Stimulated activated naive B cell treated with anti-CD40 and anti-IgM and Interleukin-4, amounts not matched to agents 10 μg/mL and 1 μg/mL and 100 μg/mL, for 72 hours (primary cell): ENCODE measurements around the gene HSD11B1.
A peak's percentile ranks its signal among the peaks of the same experiment; 100 is the strongest.
"Not testable (repeated sequence)": the region's sequence is repeated elsewhere in the genome, so short reads cannot be mapped to it uniquely, and the experiment has no call there.

Experiments used
- ATAC-seq, 2 donors: fragments of 150-1000 bp; cut with Tn5 transposase; replicated peaks; 2 replicates each; pipeline ENCODE4 v1.10.0; 2021; ENCODE audit warnings: moderate library complexity in 1 of 2
- DNase-seq: peaks from one replicate; pipeline ENCODE4 v3.0.0; 2021
- H3K27ac Mint-ChIP-seq: one replicate; pipeline ENCODE4 v1.8.0; 2022; ENCODE audit warnings: mild to moderate bottlenecking, mixed read lengths
- H3K27me3 Mint-ChIP-seq, 2 donors: one replicate each; pipeline ENCODE4 v1.8.0; 2022; ENCODE audit warnings: mixed read lengths in 2 of 2
- H3K36me3 Mint-ChIP-seq, 2 donors: one replicate each; pipeline ENCODE4 v1.8.0; 2022; ENCODE audit warnings: mixed read lengths in 2 of 2, mild to moderate bottlenecking in 1 of 2
- H3K4me1 Mint-ChIP-seq, 2 donors: one replicate each; pipeline ENCODE4 v1.8.0; 2022; ENCODE audit warnings: mixed read lengths in 2 of 2, mild to moderate bottlenecking in 1 of 2
- H3K4me3 Mint-ChIP-seq, 2 donors: one replicate each; pipeline ENCODE4 v1.8.0; 2022; ENCODE audit warnings: mild to moderate bottlenecking in 2 of 2, mixed read lengths in 2 of 2, moderate library complexity in 1 of 2
- H3K9me3 Mint-ChIP-seq, 2 donors: one replicate each; pipeline ENCODE4 v1.8.0; 2022; ENCODE audit warnings: mixed read lengths in 2 of 2, mild to moderate bottlenecking in 1 of 2

Gene HSD11B1

DNA sequence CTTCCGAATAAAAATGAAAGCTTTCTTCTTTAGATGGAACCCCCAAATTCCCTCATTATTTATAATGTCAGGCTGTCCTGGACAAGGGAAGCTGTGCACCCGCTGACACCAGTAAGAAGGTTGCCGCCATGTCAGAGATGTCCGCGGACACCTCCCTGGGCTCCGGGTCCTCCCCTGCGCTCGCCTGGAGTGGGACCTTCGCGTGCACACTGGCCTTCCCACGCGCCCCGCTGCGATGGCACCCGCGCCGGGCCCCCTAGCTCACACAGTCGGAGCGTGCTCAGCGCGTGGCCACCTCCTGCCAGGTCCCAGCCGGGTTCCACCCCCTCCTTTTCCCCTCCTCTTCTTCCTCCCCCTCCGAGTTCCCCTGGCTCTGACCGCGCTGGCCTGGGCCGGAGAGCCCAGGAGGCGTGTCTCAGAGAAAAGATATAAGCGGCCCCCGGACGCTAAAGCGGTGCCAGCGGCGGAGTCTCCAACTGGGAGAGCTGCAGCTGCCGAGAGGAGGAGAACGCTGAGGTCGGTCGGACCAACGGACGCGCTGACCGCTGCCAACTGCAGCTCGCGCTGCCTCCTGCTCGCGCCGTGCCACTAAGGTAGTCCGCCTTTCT, 29.6 kb upstream of the HSD11B1 start, which contains the start of gene G0S2:
G0S2 (plus strand) TSS at position 456 of the 608 bp plus-strand sequence. CDS start 273 bp downstream, outside the sequence.
- peak in 1 of 2 donors; percentile 3 for ATAC-seq
- peaks cover 34 to 44% of the 10 kb centered on the region in 2 donors for H3K4me1 Mint-ChIP-seq
- no peaks in the 10 kb centered on the region for H3K36me3 Mint-ChIP-seq
- H3K9me3 Mint-ChIP-seq, result peaks cover 3 to 4% of the 10 kb centered on the region in 2 donors
- peak within 1 kb of the TSS; percentile 62 to 70 for H3K4me3 Mint-ChIP-seq
- peaks cover 56 to 72% of the 10 kb centered on the region in 2 donors for H3K27me3 Mint-ChIP-seq
- peak within 1 kb of the TSS; percentile 59 for H3K27ac Mint-ChIP-seq
- no peak for DNase-seq

DNA sequence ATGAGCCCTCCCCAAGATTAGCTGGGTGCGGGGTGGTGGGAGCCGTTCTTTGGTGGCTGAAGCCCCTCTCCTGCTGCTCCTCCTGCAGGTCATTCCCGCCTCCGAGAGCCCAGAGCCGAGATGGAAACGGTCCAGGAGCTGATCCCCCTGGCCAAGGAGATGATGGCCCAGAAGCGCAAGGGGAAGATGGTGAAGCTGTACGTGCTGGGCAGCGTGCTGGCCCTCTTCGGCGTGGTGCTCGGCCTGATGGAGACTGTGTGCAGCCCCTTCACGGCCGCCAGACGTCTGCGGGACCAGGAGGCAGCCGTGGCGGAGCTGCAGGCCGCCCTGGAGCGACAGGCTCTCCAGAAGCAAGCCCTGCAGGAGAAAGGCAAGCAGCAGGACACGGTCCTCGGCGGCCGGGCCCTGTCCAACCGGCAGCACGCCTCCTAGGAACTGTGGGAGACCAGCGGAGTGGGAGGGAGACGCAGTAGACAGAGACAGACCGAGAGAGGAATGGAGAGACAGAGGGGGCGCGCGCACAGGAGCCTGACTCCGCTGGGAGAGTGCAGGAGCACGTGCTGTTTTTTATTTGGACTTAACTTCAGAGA, 29.0 kb upstream of the HSD11B1 start:
- Mint-ChIP-seq H3K36me3 (no peaks in the 10 kb centered on the region), H3K27ac (peak overlapping the region; percentile 42), H3K4me1 (peaks cover 35 to 44% of the 10 kb centered on the region in 2 donors), H3K27me3 (peaks cover 62 to 78% of the 10 kb centered on the region in 2 donors), H3K4me3 (peak overlapping the region; percentile 62 to 70), H3K9me3 (peaks cover 3 to 7% of the 10 kb centered on the region in 2 donors)
- ATAC-seq (no peak), DNase-seq (no peak)

DNA sequence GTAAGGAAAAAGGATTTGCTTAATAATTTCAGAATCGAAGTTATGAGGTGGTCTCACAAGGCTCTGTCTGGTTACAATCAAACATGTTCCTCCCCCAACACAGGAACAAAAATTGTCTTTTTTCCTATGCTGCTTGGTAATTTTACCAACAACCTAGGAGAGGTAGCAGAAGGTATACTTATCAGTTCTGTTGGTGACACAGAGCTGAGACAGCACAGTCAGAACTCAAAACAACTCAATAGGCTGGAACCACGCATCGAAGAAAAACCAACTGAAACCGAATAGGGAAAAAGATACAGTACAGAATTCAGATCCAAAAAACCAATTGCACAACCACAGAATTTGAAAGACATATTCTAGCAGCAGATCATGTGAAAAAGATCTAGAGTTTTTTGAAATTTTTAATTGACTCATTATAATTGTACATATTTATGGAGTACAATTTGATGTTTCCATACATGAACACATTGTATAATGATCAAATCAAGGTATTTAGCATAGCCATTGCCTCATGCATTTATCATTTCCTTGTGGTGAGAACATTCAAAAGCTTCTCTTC, 25.6 kb upstream of the HSD11B1 start:
- Mint-ChIP-seq H3K36me3 (no peaks in the 10 kb centered on the region), H3K27ac (no peak overlapping the region), H3K27me3 (peaks cover 63 to 71% of the 10 kb centered on the region in 2 donors), H3K4me1 (peaks cover 25 to 30% of the 10 kb centered on the region in 2 donors), H3K4me3 (no peak overlapping the region), H3K9me3 (peaks cover 0 to 4% of the 10 kb centered on the region in 2 donors)
- DNase-seq (no peak), ATAC-seq (peak in 1 of 2 donors; percentile 42)

DNA sequence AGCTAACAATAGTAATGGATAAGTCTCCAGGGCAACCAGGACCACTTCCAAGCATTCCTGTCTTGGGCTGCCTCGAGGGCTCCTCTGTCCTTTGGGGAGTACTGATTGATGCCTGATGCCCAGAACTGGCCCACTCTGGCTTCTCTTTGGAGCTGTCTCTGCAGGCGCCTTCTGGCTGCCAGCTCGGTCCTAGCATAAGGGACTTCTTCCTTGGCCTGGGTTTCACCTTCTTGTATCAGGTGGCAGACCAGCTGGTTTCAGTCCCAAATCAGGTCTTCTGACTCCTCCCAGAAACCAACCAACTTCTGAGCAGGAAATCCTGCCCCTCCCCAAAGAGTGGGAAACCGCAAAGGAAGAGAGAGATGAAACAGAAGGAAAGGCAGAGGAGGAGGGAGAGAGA, 18.8 kb upstream of the HSD11B1 start:
- peaks cover 3 to 6% of the 10 kb centered on the region in 2 donors for H3K4me1 Mint-ChIP-seq
- H3K36me3 Mint-ChIP-seq, result no peaks in the 10 kb centered on the region
- ATAC-seq, result peak in 1 of 2 donors; percentile 29
- no peak for DNase-seq
- no peak overlapping the region for H3K4me3 Mint-ChIP-seq
- no peaks in the 10 kb centered on the region for H3K9me3 Mint-ChIP-seq
- H3K27me3 Mint-ChIP-seq, result peaks cover 21 to 31% of the 10 kb centered on the region in 2 donors
- H3K27ac Mint-ChIP-seq, result no peak overlapping the region

DNA sequence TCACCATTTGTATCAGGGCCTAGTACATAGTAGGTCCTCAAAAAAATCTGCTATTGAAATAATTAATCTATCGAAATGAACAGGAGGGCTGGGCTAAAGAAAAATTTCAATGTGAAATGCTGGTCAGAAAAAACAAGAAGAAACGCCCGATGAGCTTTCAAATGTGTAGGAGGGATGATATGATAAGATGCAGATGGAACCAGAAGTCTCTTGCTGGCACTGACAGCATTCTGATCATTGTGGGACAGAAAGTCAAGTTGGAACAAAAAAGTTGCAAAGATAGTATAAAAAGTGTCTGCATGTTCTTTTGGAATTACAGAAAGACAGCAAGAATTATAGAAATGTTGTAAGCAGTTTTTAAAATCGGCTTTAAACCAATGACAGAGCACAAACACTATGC, 18.3 kb upstream of the HSD11B1 start:
- ATAC-seq, result no peak
- no peaks in the 10 kb centered on the region for H3K36me3 Mint-ChIP-seq
- H3K27me3 Mint-ChIP-seq, result peaks cover 17 to 26% of the 10 kb centered on the region in 2 donors
- H3K27ac Mint-ChIP-seq, result no peak overlapping the region
- no peaks in the 10 kb centered on the region for H3K9me3 Mint-ChIP-seq
- peaks cover 3 to 6% of the 10 kb centered on the region in 2 donors for H3K4me1 Mint-ChIP-seq
- no peak for DNase-seq
- no peak overlapping the region for H3K4me3 Mint-ChIP-seq

DNA sequence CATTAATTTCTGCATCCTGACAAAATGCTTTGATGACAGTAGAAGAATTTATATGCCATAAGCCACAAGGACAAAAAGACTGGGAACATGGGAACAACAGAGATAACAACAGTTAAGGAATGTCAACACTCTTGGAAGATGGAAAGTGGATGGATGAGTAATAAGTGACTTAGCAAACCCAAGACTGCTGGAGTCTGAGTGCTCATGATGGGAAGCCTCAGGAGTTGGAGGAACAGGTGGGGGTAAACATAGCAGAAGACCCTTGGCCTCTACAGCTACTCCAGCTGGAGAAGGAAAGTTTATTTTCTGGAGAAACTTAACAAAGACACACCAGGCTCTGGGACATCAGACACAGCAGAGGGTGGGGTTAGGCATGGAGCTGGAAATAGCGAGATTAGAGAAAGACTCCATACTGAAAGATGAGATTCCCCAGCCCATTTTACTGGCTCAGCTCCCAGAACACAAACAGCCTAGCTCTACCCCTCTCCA, 15.9 kb upstream of the HSD11B1 start:
- Mint-ChIP-seq H3K27ac (no peak overlapping the region), H3K36me3 (no peaks in the 10 kb centered on the region), H3K9me3 (no peaks in the 10 kb centered on the region), H3K27me3 (peaks cover 18 to 26% of the 10 kb centered on the region in 2 donors), H3K4me1 (peaks cover 8 to 17% of the 10 kb centered on the region in 2 donors), H3K4me3 (no peak overlapping the region)
- no peak for ATAC-seq
- DNase-seq, result no peak

DNA sequence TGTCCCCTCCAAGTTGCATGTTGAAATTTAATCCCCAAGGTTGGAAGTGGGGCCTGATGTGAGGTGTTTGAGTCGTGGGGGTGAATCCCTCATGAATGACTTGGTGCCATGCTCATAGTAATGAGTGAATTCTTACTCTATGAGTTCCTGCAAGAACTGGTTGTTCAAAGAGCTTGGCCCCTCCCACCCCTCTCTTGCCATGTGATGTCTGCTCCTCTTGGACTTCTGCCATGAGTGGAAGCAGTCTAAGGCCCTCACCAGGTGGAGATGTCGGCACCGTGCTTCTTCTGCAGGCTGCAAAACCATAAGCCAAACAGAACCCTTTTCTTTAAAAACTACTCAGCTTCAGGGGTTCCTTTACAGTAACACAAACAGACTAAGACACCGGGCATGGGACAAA, 15.2 kb upstream of the HSD11B1 start:
- Mint-ChIP-seq H3K4me3 (no peak overlapping the region), H3K4me1 (peaks cover 8 to 17% of the 10 kb centered on the region in 2 donors), H3K27ac (no peak overlapping the region), H3K27me3 (peaks cover 23 to 29% of the 10 kb centered on the region in 2 donors), H3K36me3 (no peaks in the 10 kb centered on the region), H3K9me3 (no peaks in the 10 kb centered on the region)
- ATAC-seq (no peak), DNase-seq (no peak)

DNA sequence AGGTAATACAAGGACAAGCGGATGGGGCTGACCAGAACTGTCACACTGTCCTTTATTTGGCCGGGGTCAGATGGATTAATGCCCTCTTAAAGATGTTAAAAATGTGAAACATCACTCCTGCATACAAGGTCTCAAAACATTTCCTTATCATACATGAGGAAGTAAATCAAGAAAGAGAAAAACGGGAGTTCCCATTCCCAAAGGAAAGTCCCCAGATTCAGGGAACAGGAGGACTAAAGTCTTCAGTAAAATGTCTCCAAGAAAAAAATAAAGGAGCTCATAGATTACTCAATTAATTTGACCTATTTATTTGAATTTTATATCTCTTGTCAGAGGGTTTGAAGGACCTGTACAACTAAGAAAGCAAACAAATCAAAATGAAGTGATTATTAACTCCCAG, 13.4 kb upstream of the HSD11B1 start:
- Mint-ChIP-seq H3K27me3 (peaks cover 32% of the 10 kb centered on the region in 2 donors), H3K36me3 (no peaks in the 10 kb centered on the region), H3K9me3 (no peaks in the 10 kb centered on the region), H3K27ac (no peak overlapping the region), H3K4me3 (no peak overlapping the region), H3K4me1 (peaks cover 5 to 11% of the 10 kb centered on the region in 2 donors)
- ATAC-seq (no peak), DNase-seq (no peak)

DNA sequence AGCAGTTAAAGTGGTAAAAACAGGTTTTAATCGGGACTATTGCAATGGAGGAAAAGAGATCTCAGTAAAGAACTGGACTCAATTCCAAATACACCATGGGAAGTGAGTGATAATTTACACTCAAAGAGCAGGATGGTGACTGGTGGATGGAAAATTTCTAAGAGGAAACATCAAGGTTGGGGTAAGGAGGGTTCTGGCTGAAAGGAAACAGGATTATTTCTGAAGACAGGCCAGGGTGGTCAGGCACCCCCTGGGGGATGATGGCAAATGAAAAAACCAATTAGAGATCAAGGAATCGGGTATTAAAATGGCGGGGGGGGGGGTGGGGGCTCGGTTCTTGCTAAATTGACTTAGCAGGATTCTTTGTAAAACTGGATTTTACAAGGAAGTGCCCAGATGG, 12.3 kb upstream of the HSD11B1 start:
- Mint-ChIP-seq H3K27ac (no peak overlapping the region), H3K9me3 (no peaks in the 10 kb centered on the region), H3K4me1 (peaks cover 5 to 10% of the 10 kb centered on the region in 2 donors), H3K36me3 (no peaks in the 10 kb centered on the region), H3K27me3 (peaks cover 35 to 38% of the 10 kb centered on the region in 2 donors), H3K4me3 (no peak overlapping the region)
- no peak for DNase-seq
- no peak for ATAC-seq

DNA sequence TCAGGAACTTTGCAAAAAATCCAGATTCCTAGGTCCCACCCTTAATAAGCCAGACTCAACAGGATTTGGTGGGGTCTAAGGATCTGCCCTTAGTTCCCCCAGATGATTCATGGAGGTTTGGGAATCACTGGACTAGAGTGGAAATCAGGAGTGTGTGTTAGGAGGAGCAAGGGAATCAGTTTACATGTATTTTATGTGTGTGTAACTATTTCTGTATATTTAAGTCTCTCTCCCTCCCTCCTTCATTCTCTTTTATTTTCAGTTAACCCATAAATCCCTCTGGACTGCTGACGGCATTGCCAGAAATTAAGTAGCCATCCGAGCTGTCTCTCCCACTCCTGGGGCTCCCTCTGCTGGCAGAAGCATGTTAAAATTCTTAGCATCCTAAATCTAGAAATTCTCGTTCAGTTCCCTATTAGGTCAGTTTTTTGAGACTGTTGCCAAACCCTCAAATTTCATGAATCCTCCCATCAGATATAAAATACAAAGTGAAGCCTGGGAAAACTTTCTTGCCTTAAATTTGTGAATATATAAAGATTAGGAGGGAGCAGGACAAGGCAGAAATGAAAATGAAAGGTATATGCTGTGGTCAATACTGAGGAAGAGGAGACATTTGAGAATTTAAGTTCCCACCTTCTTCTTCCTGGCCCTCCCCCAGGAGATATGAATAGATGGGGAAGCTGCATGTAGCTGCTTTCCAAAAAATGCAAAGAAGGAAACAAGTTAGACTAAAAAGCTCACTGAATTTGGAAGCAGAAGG, 11.7 kb upstream of the HSD11B1 start:
- Mint-ChIP-seq H3K36me3 (no peaks in the 10 kb centered on the region), H3K9me3 (no peaks in the 10 kb centered on the region), H3K27me3 (peaks cover 34 to 36% of the 10 kb centered on the region in 2 donors), H3K27ac (no peak overlapping the region), H3K4me3 (no peak overlapping the region), H3K4me1 (peaks cover 5 to 10% of the 10 kb centered on the region in 2 donors)
- peak; percentile 64 to 75 for ATAC-seq
- peak; percentile 54 for DNase-seq

DNA sequence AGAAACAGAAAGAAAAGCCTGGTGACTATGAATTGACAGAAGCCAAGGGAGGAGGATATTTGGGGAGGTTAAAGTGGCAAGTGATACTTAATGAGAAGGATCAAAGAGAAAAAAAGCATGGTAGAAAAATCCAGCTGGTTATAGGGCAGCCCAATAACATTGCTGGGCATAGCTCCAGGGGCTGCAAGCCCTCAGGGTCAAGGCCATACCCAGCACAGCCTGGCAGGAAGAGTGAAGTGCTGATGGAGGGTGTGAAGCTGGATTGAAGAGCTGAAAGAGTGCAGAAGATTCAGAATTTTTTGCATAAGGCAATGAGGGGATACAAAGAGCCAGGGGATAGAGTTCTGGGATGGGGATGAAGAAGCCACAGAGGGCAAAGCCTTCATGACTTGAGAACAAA, 8.0 kb upstream of the HSD11B1 start:
- DNase-seq (no peak), ATAC-seq (no peak)
- H3K9me3 Mint-ChIP-seq, result peaks cover 4 to 7% of the 10 kb centered on the region in 2 donors
- H3K27me3 Mint-ChIP-seq, result peaks cover 36 to 40% of the 10 kb centered on the region in 2 donors
- no peak overlapping the region for H3K4me3 Mint-ChIP-seq
- H3K4me1 Mint-ChIP-seq, result peaks cover 6 to 10% of the 10 kb centered on the region in 2 donors
- H3K36me3 Mint-ChIP-seq, result peaks cover 0 to 4% of the 10 kb centered on the region in 2 donors
- H3K27ac Mint-ChIP-seq, result no peak overlapping the region

DNA sequence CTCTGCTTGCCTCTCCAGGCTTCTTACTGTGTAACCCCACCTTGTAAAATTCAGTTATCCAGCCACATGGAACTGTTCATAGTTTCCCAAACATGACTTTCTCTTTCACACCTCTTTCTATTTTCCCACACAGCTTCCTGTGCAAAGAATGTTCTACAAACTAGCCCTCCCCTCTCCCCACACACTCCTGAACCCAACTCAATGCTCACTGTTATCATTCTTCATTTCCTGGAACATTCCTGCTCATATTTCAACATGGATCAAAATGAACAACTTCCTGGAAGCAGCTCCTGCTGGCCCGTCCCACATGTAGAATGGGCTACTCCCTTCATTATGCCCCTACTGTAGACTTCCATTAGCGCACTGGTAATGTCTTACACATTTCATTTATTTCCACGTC, 7.5 kb upstream of the HSD11B1 start:
- no peak for ATAC-seq
- Mint-ChIP-seq H3K36me3 (peaks cover 0 to 4% of the 10 kb centered on the region in 2 donors), H3K27ac (no peak overlapping the region), H3K9me3 (peaks cover 5 to 9% of the 10 kb centered on the region in 2 donors), H3K4me1 (peaks cover 7 to 8% of the 10 kb centered on the region in 2 donors), H3K4me3 (no peak overlapping the region), H3K27me3 (peaks cover 39 to 40% of the 10 kb centered on the region in 2 donors)
- no peak for DNase-seq

DNA sequence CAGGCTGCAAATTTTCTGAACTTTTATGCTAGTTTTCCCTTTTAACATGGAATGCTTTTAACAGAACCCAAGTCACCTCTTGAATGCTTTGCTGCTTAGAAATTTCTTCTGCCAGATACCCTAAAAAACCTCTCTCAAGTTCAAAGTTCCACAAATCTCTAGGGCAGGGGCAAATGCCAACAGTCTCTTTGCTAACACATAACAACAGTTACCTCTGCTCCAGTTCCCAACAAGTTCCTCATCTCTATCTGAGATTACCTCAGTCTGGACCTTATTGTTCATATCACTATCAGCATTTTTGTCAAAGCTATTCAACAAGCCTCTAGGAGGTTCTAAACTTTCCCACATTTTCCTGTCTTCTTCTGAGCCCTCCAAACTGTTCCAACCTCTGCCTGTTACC, 4.0 kb upstream of the HSD11B1 start:
- not testable (repeated sequence) for H3K4me1 Mint-ChIP-seq, H3K9me3 Mint-ChIP-seq, H3K27ac Mint-ChIP-seq, ATAC-seq, H3K36me3 Mint-ChIP-seq, DNase-seq, H3K4me3 Mint-ChIP-seq
- H3K27me3 Mint-ChIP-seq, result peaks cover 34 to 39% of the 10 kb centered on the region in 2 donors

DNA sequence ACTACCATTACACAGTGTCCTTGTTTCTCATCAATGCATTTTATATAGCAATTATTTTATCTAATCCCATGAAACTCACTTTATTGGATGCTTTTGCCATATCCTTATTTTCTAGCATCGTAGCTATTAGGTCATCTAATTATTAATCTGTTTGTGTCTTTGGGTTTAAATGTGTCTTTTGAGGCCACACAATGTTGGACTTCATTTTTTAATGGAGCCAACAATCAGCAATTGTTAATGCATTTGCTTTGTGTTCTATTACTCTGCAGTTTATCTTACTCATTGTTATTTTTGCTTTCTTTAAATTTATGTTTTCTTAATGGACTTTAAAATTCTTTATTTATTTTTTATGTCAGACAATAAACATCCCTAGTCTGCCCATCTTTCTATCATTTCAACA, 1.8 kb upstream of the HSD11B1 start:
- H3K9me3 Mint-ChIP-seq, result peaks cover 5 to 9% of the 10 kb centered on the region in 2 donors
- DNase-seq, result no peak
- peaks cover 30 to 41% of the 10 kb centered on the region in 2 donors for H3K27me3 Mint-ChIP-seq
- H3K4me3 Mint-ChIP-seq, result no peak overlapping the region
- H3K27ac Mint-ChIP-seq, result no peak overlapping the region
- peaks cover 0 to 4% of the 10 kb centered on the region in 2 donors for H3K36me3 Mint-ChIP-seq
- ATAC-seq, result no peak
- peaks cover 5 to 10% of the 10 kb centered on the region in 2 donors for H3K4me1 Mint-ChIP-seq
